Progenitor cell of endocrine pancreas (in vitro differentiated cells): ENCODE measurements around the gene PCF11. TPM values are rescaled to one million over a fixed set of nuclear protein-coding genes. Genes with fewer than 3 reads are reported as not detected.

ENCODE experiments used
- DNase-seq: peaks from one replicate; pipeline ENCODE4 v3.0.0; 2021; ENCODE audit warnings: low spot score; ENCODE audit not compliant: unreplicated experiment
- H3K27ac Mint-ChIP-seq: 2 replicates; pipeline ENCODE4 v1.8.0; 2021; ENCODE audit warnings: mild to moderate bottlenecking, moderate library complexity, mixed read lengths
- H3K27me3 Mint-ChIP-seq: 2 replicates; pipeline ENCODE4 v1.8.0; 2021; ENCODE audit warnings: mixed read lengths
- H3K36me3 Mint-ChIP-seq: 2 replicates; pipeline ENCODE4 v1.8.0; 2022; ENCODE audit warnings: mixed read lengths; ENCODE audit not compliant: insufficient read depth
- H3K4me1 Mint-ChIP-seq: 2 replicates; pipeline ENCODE4 v1.8.0; 2021; ENCODE audit warnings: low read depth, mixed read lengths
- H3K4me3 Mint-ChIP-seq: 2 replicates; pipeline ENCODE4 v1.8.0; 2021; ENCODE audit warnings: low read depth, mild to moderate bottlenecking, moderate library complexity, mixed read lengths
- H3K9me3 Mint-ChIP-seq: 2 replicates; pipeline ENCODE4 v1.8.0; 2021; ENCODE audit warnings: low read depth, mixed read lengths
- total RNA-seq: library from RNA; stranded (reverse); gene quantifications from 2 replicates; pipeline ENCODE4 v1.2.1, GENCODE V29; 2021
- TF ChIP-seq, protein P1 (sequence below): fragments of 200-600 bp; sonication (generic); IDR thresholded peaks from one replicate; pipeline ENCODE4 v1.5.0; 2021; ENCODE audit warnings: antibody characterized with exemption, mild to moderate bottlenecking; ENCODE audit not compliant: unreplicated experiment

PCF11 gene
- total RNA-seq, 1 donor from 2014 or later, result 69.1 TPM

- H3K4me3 Mint-ChIP-seq, result no peak overlapping the region
- TF ChIP-seq, protein P1, sequence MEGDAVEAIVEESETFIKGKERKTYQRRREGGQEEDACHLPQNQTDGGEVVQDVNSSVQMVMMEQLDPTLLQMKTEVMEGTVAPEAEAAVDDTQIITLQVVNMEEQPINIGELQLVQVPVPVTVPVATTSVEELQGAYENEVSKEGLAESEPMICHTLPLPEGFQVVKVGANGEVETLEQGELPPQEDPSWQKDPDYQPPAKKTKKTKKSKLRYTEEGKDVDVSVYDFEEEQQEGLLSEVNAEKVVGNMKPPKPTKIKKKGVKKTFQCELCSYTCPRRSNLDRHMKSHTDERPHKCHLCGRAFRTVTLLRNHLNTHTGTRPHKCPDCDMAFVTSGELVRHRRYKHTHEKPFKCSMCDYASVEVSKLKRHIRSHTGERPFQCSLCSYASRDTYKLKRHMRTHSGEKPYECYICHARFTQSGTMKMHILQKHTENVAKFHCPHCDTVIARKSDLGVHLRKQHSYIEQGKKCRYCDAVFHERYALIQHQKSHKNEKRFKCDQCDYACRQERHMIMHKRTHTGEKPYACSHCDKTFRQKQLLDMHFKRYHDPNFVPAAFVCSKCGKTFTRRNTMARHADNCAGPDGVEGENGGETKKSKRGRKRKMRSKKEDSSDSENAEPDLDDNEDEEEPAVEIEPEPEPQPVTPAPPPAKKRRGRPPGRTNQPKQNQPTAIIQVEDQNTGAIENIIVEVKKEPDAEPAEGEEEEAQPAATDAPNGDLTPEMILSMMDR, result no peak
- no peak for DNase-seq
- peaks cover 2% of the 10 kb centered on the region for H3K36me3 Mint-ChIP-seq
- no peaks in the 10 kb centered on the region for H3K27me3 Mint-ChIP-seq
- H3K9me3 Mint-ChIP-seq, result no peaks in the 10 kb centered on the region
- peaks cover 3% of the 10 kb centered on the region for H3K4me1 Mint-ChIP-seq
- H3K27ac Mint-ChIP-seq, result no peak overlapping the region
These were observed 3.2 kb upstream of the PCF11 start for GRCh38 chr11:83153764-83154163.

- H3K27ac Mint-ChIP-seq, result peak overlapping the region; percentile 100
- H3K36me3 Mint-ChIP-seq, result peaks cover 7% of the 10 kb centered on the region
These were observed 561 bp upstream of the PCF11 start for GRCh38 chr11:83156144-83156995.

DNA sequence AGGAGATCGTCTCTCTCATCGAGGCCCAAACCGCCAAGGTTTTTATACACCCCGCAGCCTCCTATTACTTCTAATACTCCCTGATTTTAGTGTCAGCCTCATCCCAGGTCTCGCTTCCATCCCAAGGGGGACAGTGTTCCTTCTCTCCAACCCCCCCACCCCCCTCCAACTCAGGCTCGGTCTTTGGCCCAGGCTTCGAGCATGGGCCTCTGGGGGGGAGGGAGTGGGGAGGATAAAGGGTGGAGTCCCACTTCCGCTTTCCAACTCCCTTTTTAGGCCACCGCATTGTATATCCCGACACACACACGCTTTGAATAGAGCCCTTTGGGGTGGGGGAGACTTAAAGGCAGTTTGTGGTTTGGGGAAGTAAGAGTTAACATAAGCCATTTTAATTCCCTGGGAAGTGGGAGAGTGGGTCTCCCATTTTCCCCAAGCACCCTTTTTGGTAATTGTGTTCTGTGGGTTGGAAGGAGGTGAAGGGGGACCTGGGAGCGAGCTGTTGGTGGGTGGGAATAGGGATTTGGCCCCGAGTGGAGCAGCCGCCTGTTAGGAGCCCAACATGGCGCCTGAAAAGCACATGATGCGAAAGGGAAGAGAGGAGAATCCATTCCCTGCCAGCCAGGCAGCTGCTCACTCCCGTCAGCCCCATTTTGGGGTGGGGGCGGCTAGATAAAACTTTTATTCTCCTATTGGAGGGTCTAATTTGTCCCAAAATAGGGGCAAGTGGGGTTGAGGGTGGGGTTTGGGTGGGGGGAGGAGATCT is 844 bp downstream of the PCF11 start:
- no peak for DNase-seq
- TF ChIP-seq, protein P1, result no peak
- Mint-ChIP-seq H3K9me3 (no peaks in the 10 kb centered on the region), H3K4me1 (peaks cover 35% of the 10 kb centered on the region), H3K36me3 (peaks cover 11% of the 10 kb centered on the region), H3K27ac (peak overlapping the region; percentile 100), H3K27me3 (no peaks in the 10 kb centered on the region), H3K4me3 (peak overlapping the region; percentile 100)

More at GRCh38 chr11:83156144-83156995, 561 bp upstream of the PCF11 start:
- no peaks in the 10 kb centered on the region for H3K9me3 Mint-ChIP-seq
- DNase-seq, result peak; percentile 93
- H3K4me3 Mint-ChIP-seq, result peak overlapping the region; percentile 100
- peaks cover 27% of the 10 kb centered on the region for H3K4me1 Mint-ChIP-seq
- H3K27me3 Mint-ChIP-seq, result no peaks in the 10 kb centered on the region
- TF ChIP-seq, protein P1, result no peak

DNA sequence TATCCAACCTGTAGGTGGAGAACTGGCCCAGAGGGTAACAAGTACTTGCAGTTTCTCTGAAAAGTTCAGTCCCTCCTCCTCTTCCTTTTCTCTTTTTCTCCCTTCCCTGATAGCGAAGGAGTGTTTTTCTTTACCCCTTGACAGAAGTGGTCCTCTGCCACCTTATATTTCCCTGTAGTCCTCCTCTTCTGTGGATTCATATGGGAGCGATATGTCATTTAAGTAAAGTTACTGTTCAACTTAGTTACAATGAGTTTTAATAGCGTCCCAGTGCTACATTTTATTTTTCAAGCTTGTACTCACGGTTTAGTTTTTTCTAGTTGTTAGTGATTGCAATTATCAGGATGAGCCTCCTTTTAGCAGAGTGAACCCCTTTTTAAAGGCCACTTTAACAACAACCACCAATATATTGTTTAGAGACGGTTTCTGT is 1.4 kb downstream of the PCF11 start:
- no peak for DNase-seq
- Mint-ChIP-seq H3K27ac (peak overlapping the region; percentile 100), H3K9me3 (no peaks in the 10 kb centered on the region)

More for the DNA sequence above, 1.4 kb downstream of the PCF11 start:
- H3K4me3 Mint-ChIP-seq, result peak overlapping the region; percentile 100
- H3K27me3 Mint-ChIP-seq, result no peaks in the 10 kb centered on the region
- peaks cover 11% of the 10 kb centered on the region for H3K36me3 Mint-ChIP-seq
- TF ChIP-seq, protein P1, result no peak
- H3K4me1 Mint-ChIP-seq, result peaks cover 35% of the 10 kb centered on the region
